GM21529 (cell line): ENCODE measurements around the gene ANKRD27.
"Not testable (repeated sequence)": the region's sequence is repeated elsewhere in the genome, so short reads cannot be mapped to it uniquely, and the experiment has no call there.

ENCODE experiments used
- ATAC-seq: cut with Tn5 transposase; IDR thresholded peaks from one replicate; pipeline ENCODE4 v1.9.1; 2021; ENCODE audit not compliant: unreplicated experiment

The ANKRD27 gene

DNA sequence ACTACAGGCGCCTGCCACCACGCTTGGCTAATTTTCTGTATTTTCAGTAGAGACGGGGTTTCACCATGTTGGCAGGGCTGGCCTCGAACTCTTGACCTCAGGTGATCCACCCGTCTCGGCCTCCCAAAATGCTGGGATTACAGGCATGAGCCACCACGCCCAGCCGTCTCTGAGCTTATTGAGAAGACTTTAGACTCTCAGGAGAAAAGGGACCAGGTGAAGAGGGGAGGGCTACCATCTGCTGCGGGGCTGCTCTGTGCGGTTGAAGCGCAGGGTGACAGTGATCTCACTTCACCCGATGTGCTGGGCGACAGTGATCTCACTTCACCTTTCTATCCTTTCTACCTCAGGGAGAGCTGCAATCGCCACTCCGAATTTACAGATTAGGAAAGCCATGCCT, 68.7 kb downstream of the ANKRD27 start:
- ATAC-seq: no peak

DNA sequence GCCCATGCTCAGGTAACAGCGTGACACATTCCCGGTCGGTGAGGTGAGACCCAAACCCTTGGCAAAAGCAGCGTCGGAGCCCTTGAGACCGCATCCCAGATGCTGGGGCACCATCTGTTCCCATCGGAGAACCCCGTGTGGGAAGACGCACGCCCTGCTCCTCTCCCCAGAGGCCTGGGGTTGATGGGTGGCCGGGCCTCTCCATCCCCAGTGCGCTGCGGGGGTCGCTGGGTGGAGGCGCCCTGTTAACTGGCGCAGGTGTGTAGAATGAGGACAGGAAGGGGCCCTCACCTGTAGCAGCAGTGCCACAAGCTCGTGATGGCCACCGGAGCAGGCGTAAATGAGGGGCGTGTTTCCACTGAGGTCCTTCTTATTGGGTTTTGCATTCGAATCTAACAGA, 69.4 kb downstream of the ANKRD27 start:
- no peak for ATAC-seq

- no peak for ATAC-seq
These were observed 71.0 kb downstream of the ANKRD27 start for GRCh38 chr19:32603961-32604360.

DNA sequence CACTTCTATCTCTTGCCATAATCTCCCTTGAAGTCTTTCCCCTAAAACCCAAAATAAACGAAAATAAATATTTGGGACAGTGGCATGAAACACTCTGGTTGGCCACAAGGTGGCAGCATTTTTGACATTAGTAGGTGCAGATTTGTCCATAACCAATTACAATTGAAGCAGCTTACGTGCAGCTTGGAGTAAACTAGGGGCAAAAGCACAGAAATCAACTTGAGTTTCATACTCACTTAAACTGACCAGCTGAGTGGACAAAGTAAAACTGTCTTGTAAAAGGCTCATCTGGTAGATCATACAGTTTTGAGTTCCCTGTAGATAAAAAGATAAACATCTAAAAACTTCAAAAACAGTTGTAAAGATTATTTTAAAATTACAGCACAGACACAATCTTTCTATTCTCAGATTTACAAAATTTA, 75.2 kb downstream of the ANKRD27 start:
- no peak for ATAC-seq

- ATAC-seq: no peak
These were observed 75.7 kb downstream of the ANKRD27 start for GRCh38 chr19:32599258-32599657.

GRCh38 chr19:32598022-32598421, 77.0 kb downstream of the ANKRD27 start:
- no peak for ATAC-seq

DNA sequence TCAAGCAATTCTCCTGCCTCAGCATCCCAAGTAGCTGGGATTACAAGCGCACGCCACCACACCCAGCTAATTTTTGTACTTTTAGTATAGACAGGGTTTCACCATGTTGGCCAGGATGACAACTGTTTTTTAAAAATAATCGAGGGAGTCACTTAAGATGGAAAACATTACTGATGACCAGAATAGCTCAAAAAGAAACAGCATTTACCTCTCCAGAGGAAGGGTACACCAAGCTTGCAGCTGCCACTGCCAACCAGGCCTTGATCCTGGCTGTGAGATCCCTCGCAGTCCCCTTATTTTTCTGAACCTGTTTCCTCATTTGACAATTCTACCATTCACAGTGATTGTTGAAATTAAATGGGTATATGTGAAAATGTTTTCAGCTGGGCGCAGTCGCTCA, 79.5 kb downstream of the ANKRD27 start:
- no peak for ATAC-seq

- ATAC-seq: no peak
These were observed 81.0 kb downstream of the ANKRD27 start for GRCh38 chr19:32594021-32594420.

GRCh38 chr19:32587747-32588504, 87.1 kb downstream of the ANKRD27 start:
- not testable (repeated sequence) for ATAC-seq

DNA sequence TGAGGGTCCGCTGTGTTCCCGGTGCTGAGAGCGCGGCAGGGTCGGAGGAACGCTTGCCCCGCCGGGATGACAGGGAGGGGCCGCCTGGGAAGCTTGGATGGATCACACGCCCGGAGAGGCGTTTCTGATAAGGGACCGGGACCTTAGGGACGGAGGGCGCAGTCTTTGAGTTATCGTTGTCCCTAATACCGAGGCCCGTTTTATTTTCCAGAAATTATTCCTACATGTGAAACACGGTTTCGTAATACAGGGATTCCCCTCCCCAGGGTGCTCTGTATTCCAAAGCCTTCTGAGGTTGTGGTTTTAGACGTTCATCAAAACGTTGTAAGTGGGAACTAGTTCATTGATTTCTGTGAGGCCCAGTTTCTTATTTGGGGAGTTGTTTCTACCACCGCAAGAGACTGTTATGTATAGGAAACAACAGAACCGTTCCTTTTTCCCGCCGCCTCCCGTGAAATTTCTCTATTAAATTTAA, 93.2 kb downstream of the ANKRD27 start:
- peak; percentile 7 for ATAC-seq

- peak; percentile 92 for ATAC-seq
These were observed 93.9 kb downstream of the ANKRD27 start, which contains the start of gene PDCD5 for GRCh38 chr19:32580901-32581704. PDCD5 (plus strand) TSS chr19:32581190; CDS start chr19:32581262, 72 bp downstream.

DNA sequence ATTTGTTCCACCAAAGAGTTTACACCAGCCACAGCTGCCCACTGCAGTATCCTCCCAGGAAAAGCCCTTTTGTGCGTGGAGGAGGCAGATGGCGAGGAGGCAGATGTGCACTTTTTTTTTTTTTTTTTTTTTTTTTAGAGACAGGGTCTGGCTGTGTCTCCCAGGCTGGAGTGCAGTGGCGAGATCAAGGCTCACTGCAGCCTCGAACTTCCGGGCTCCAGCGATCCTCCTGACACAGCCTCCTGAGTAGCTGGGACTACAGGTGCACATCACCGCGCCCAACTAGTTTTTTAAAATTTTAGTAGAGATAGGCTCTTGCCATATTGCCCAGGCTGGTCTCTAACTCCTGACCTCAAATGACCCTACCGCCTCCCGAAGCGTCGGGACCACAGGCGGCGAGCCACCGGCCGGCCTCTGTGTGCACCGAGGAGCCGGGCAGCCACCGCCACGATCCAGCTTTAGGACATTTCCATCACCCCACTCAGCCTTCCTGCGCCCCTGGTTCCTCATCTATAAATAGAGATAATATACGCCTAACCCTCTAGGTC, 94.6 kb downstream of the ANKRD27 start:
- peak; percentile 28 for ATAC-seq

DNA sequence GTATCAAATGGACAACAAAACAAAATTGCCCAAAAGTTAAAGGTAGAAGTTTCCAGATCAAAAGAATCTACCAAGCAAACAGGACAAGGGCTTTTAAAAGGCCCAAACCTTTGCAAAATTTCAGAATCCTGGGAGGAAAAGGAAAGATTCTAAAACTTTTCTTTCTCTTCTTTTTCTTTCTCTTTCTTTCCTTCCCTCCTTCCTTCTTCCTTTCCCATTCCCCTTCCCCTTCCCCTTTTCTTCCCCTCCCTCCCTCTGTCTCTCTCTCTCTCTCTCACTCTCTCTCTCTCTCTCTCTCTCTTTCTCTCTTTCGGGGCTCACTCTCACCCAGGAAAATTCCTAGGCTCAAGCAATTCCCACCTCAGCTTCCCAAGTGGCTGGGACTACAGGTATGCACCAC, 98.2 kb downstream of the ANKRD27 start:
- ATAC-seq: no peak

GRCh38 chr19:32573492-32573794, 101.5 kb downstream of the ANKRD27 start:
- no peak for ATAC-seq

- ATAC-seq: not testable (repeated sequence)
These were observed 102.1 kb downstream of the ANKRD27 start for GRCh38 chr19:32572700-32573491.

DNA sequence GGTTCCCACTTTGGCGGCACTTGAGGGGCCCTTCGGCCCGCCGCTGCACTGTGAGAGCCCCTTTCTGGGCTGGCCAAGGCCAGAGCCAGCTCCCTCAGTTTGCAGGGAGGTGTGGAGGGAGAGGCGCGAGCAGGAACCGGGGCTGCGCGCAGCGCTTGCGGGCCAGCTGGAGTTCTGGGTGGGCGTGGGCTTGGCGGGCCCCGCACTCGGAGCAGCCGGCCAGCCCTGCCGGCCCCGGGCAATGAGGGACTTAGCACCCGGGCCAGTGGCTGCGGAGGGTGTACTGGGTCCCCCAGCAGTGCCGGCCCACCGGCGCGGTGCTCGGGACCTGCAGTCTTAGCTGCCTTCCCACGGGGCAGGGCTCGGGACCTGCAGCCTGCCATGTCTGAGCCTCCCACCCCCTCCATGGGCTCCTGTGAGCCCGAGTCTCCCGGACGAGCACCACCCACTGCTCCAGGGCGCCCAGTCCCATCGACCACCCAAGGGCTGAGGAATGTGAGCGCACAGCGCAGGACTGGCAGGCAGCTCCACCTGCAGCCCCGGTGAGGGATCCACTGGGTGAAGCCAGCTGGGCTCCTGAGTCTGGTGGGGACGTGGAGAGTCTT, 103.4 kb downstream of the ANKRD27 start:
- ATAC-seq: not testable (repeated sequence)

DNA sequence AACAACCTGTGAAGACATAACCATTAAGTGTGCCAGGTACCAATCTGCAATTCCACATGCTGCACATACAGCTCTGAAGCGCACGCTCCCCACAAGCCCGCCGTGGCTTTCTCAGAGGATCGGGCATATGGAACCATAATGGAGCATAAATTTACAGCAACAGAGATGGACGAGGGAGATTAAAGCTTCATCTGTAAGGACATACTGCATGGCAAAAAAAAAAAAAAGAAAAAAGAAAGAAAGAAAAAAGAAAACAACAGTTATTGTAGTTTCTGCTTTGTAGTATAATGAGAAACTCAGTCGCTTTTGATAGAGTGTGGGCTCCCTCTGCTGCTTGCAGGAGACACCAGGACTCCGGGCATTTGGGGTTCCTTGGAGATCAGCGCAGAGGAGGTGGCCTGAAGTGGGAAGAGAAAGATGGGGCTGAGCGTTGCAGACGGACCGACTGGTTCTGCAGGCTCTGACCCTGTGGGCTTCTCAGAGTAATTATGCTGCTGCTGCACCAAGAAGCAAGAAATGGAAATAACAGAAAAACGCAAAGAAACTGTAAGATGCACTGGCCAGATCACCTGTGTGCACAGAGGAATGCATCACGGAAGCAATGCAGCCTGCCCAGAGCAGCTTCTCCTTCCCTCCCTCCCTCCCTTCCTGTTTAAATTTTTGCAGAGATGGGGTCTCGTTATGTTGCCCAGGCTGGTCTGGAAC, 104.7 kb downstream of the ANKRD27 start:
- ATAC-seq: no peak

- ATAC-seq: no peak
These were observed 107.5 kb downstream of the ANKRD27 start for GRCh38 chr19:32567486-32567885.

DNA sequence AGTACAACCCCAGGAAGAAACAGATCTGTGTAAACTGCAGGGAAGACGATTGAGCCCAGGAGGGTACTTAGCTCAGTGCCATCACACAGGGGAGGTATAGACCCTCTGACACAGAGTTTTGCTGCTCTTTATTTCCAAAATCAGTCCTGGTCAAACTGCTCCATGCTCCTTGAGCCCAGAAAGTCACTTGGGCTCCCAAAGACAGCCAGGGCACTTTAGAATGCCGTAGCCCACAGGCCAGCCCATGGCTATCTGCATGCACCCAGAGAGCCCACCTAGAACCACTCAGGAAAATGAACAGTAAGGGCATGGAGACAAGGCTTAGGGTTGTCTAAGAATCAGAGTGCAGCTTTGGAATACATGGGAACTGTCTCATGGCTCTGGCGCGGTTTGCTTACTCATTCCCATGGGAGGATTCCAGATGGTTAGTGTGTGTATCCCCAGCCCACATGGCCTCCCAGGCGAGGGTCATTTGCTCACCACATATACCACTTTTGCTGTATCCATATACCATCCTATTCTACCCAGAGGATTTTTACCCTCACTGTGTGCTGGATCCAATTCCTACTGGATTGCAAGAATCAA, 108.6 kb downstream of the ANKRD27 start:
- no peak for ATAC-seq

GRCh38 chr19:32563761-32564160, 111.2 kb downstream of the ANKRD27 start:
- no peak for ATAC-seq
